Prostate gland (tissue), 2 donors: ENCODE results near the gene ULK4.

Experiments used
- CTCF ChIP-seq, 4 experiments: fragments of 200-600 bp in 2 of 4; fragments of 450-650 bp in 2 of 4; sonication (generic) in 2 of 4; IDR thresholded peaks; 1 replicate in 3 of 4; 2 replicates in 1 of 4; pipeline ENCODE4 v1.5.1; 2016 to 2019; ENCODE audit warnings: antibody characterized with exemption in 4 of 4, mild to moderate bottlenecking in 2 of 4, moderate library complexity in 2 of 4
- POLR2A ChIP-seq: fragments of 450-650 bp; IDR thresholded peaks from one replicate; pipeline ENCODE4 v1.6.1; 2016; ENCODE audit warnings: antibody characterized with exemption, mild to moderate bottlenecking
- POLR2AphosphoS5 ChIP-seq: sonication (generic); formaldehyde crosslinking; IDR thresholded peaks from one replicate; pipeline ENCODE4 v1.6.1; 2017; ENCODE audit warnings: antibody characterized with exemption

- TF ChIP-seq POLR2A = no peak
- TF ChIP-seq POLR2AphosphoS5 = peak; percentile 76
- TF ChIP-seq CTCF (IDR thresholded peaks at IDR 0.05) = no peak
Observed at GRCh38 chr3:41688595-41689380, 273.1 kb downstream of the ULK4 start.
